Mucosa of descending colon (tissue), 3 donors: ENCODE measurements around the gene RAB30. TPM values are rescaled to one million over a fixed set of nuclear protein-coding genes. Genes with fewer than 3 reads are reported as not detected.

Experiments
- ATAC-seq: fragments of 200-7000 bp; cut with Tn5 transposase; one replicate; pipeline ENCODE4 v1.9.1; 2020; ENCODE audit warnings: mild to moderate bottlenecking, moderate library complexity
- DNase-seq, 3 donors: peaks; one replicate each; pipeline ENCODE4 v3.0.0-alpha.2; 2020
- H3K36me3 ChIP-seq: fragments of 200-600 bp; one replicate; pipeline ENCODE4 v1.8.0; 2021; ENCODE audit warnings: low read depth, mild to moderate bottlenecking
- H3K4me1 ChIP-seq: fragments of 200-600 bp; one replicate; pipeline ENCODE4 v1.8.0; 2021; ENCODE audit warnings: low read depth, mild to moderate bottlenecking
- H3K4me3 ChIP-seq: fragments of 200-600 bp; one replicate; pipeline ENCODE4 v1.8.0; 2021; ENCODE audit warnings: mild to moderate bottlenecking
- H3K9me3 ChIP-seq: fragments of 200-600 bp; one replicate; pipeline ENCODE4 v1.8.0; 2021; ENCODE audit warnings: mild to moderate bottlenecking
- CTCF ChIP-seq: fragments of 200-600 bp; IDR thresholded peaks from one replicate; pipeline ENCODE4 v1.8.0; 2022; ENCODE audit warnings: antibody characterized with exemption, mild to moderate bottlenecking
- intact Hi-C, 2 donors: fragments of 100-400 bp; cut with DNase I in 1 of 2; cut with micrococcal nuclease in 1 of 2; formaldehyde crosslinking; loops; one replicate each; pipeline versions ENCODE4 v1.11.0 to v1.11.1; 2022; cut with DNase I, micrococcal nuclease
- total RNA-seq, 3 donors: library from RNA; stranded (reverse); fragmentation: NEBNext Ultra II Directional in 2 of 3; extraction: Animal tissue kit (Norgen Biotek cat#: 25700) in 2 of 3; gene quantifications; one replicate each; pipeline versions ENCODE4 v1.2.1 to v1.2.4, GENCODE V29; 2021 to 2023
- donor health status: DM: no; HTN: no; CAD: no; lungs with moderate emphysema.
- donor health status: DM: no; HTN: no; CAD: no.
- donor health status: DM: no; HTN: yes; CAD: no.

RAB30 gene
- total RNA-seq, 3 donors from 2014 or later = 16.2 to 30.7 (median 19.1) TPM

- H3K36me3 ChIP-seq = no peaks in the 10 kb centered on the region
Observed at GRCh38 chr11:82986446-82986845, 85.3 kb downstream of the RAB30 start.

GRCh38 chr11:82981852-82982251, 89.8 kb downstream of the RAB30 start:
- no peaks in the 10 kb centered on the region for H3K9me3 ChIP-seq
- intact Hi-C loops = no loop called here
- DNase-seq (no peak), ATAC-seq (no peak)
- no peak overlapping the region for H3K4me3 ChIP-seq
- no peak for TF ChIP-seq CTCF
- no peaks in the 10 kb centered on the region for H3K4me1 ChIP-seq
- H3K36me3 ChIP-seq = no peaks in the 10 kb centered on the region

More at GRCh38 chr11:82986446-82986845, 85.3 kb downstream of the RAB30 start:
- intact Hi-C loops = no loop called here
- DNase-seq = no peak
- H3K4me3 ChIP-seq = no peak overlapping the region
- H3K9me3 ChIP-seq = no peaks in the 10 kb centered on the region
- no peak for ATAC-seq
- no peaks in the 10 kb centered on the region for H3K4me1 ChIP-seq
- no peak for TF ChIP-seq CTCF

GRCh38 chr11:82980947-82981346, 90.8 kb downstream of the RAB30 start:
- Histone ChIP-seq H3K36me3 (no peaks in the 10 kb centered on the region), H3K4me3 (no peak overlapping the region), H3K9me3 (no peaks in the 10 kb centered on the region), H3K4me1 (no peaks in the 10 kb centered on the region)
- TF ChIP-seq CTCF = no peak
- intact Hi-C loops = no loop called here
- DNase-seq = no peak
- no peak for ATAC-seq

GRCh38 chr11:82980292-82980691, 91.4 kb downstream of the RAB30 start:
- no peak overlapping the region for H3K4me3 ChIP-seq
- ATAC-seq (no peak), DNase-seq (no peak)
- intact Hi-C loops = no loop called here
- H3K36me3 ChIP-seq = no peaks in the 10 kb centered on the region
- H3K4me1 ChIP-seq = no peaks in the 10 kb centered on the region
- H3K9me3 ChIP-seq = no peaks in the 10 kb centered on the region
- TF ChIP-seq CTCF = no peak

GRCh38 chr11:82979824-82980223, 91.9 kb downstream of the RAB30 start:
- intact Hi-C loops = no loop called here
- DNase-seq (no peak), ATAC-seq (no peak)
- no peaks in the 10 kb centered on the region for H3K4me1 ChIP-seq
- no peaks in the 10 kb centered on the region for H3K36me3 ChIP-seq
- TF ChIP-seq CTCF = no peak
- no peaks in the 10 kb centered on the region for H3K9me3 ChIP-seq
- no peak overlapping the region for H3K4me3 ChIP-seq
